Stimulated activated CD8-positive, alpha-beta memory T cell treated with anti-CD3 and anti-CD28 coated beads, Interleukin-4, amount 100 ng/mL, for 1 hour (primary cell): ENCODE results near the gene FOCAD.

Experiments used
- DNase-seq, 2 donors: peaks; one replicate each; pipeline ENCODE4 v3.0.0-alpha.2; 2020; ENCODE audit warnings: low read depth in 2 of 2, low spot score in 1 of 2

FOCAD gene

DNA sequence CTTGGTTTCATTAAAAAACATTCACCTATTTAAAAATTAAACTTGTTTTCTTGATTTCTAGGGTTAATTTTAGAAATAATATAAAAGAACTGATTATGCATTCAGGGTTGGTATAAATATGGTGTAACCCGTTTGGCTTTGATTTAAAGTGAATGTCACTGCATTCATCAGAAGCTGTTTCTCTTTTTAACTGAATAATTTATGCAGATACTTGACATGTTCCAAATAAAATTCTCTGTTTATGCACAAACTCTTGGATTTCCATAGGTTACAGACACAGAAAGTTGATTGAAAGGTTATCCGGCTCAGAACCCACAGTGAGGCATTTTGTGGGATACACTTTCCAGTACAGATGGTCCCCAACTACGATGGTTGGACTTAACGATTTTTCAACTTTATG, 186.1 kb downstream of the FOCAD start:
- DNase-seq: no peak

DNA sequence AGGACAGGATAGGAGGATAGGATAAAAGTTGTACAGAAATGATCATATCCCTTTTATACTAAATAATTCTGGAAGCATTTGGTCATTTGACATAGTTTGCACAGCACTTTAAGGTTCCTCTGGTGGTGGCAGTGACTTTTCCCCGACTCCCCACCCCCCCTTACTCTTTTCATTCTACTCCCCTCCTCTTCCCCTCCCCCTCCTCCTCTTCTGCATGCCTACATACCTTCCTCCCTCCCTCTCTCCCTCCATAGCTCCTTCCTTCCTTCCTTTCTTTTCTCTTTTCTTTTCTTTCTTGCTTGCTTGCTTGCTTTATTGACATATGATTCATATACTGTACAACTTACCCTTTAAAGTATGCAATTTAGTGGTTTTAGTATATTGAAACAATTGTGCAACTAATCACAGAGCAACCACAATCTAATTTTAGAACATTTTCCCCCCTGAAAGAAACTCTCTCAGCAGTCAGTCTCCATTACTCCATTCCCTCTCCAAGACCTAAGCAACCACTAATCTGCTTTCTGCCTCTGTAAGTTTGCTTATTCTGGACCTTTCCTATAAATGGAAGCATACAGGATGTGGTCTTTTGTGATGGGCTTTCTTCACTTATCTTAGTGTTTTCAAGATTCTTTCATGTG, 188.4 kb downstream of the FOCAD start:
- no peak for DNase-seq

DNA sequence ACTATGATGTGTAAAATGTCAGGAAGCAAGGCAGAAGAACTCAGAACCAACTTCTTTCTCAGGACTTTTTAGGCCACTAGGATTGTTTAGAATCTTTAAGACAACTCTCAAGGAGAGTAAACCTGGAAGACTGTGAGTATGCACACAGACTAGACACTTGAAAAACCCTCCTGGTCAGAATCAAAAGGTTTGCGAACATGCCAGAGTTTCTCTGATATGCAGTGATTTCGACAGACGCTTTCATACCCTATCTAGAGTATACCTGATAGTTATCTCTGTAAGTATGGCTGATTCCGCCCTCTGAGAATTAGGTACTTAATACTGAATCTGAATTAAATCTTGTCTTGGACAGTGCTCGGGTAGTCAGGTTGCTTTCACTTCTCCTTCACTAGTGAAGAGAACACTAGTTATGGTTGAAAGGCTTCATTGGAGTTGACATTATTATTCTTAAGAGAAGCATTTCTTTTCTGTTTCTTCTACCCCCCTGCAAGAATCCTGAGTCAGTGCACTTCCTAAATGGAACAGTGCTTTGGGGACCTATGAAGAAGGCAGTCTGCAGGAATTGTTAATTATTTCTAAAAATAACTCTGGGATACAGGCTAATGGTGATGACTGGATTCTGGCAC, 189.3 kb downstream of the FOCAD start:
- DNase-seq: no peak

DNA sequence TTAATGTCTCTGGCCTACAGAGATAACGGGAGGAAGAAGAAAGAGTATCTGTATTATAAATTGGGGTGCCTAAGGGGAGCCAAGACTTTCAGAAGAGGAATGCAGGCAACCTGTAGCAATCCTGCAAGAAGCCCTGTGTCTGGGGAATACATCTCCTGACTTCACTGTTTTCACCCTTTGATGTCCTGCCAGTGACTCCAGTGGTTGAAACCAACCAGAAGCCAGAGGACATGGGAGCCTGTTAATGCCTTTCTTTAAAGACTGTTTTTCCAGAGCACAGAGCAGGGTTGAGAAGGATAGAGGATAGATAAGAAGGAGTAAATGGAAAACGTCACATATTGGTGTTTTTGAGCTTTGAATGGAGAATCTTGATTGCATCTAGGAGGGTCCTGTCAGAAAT, 196.2 kb downstream of the FOCAD start:
- no peak for DNase-seq

DNA sequence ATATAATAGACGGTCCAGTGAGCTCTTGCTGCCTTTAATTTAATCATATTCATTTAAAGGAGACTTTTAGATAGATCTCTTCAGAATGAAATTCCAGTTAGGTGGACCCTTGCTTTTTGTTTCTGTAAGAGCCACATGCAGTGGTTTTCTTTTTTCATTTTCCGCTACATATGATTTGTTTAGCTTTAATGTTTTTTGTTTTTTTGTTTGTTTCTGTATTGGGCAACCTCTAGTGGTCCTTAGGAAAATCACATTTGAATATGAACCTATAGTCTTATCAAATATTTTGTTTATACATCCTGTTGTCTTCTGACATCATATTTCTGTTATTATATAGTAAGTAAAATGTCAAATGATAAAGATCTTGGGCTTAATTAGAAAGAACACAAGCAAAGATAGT, 196.6 kb downstream of the FOCAD start:
- no peak for DNase-seq

DNA sequence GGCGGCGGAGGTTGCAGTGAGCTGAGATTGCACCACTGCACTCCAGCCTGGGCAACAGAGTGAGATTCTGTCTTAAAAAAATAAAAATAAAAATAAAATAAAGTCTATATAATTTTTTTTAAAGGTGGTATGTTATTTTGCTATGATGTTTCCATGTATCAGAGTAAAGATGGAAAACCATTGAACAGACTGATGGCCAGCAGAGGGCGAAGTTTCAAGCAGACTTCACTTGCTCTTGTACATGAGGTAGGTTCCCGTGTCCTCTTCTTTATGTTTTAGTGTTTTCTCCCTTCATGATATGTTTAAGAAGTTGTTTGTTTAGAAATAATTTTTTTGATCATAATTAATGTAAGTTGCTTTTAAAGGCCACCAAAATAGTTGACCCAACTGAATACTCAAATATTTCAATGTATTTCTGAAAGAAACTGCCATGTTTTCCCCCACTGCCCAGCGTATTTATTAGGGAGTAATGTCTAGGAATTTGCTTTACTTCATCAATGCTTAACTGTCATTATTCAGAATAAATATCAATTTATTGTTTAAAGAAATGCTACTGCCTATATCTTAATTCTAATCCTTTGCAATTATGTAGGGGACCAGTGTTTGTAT, 201.0 kb downstream of the FOCAD start:
- peak; percentile 16 to 35 for DNase-seq

DNA sequence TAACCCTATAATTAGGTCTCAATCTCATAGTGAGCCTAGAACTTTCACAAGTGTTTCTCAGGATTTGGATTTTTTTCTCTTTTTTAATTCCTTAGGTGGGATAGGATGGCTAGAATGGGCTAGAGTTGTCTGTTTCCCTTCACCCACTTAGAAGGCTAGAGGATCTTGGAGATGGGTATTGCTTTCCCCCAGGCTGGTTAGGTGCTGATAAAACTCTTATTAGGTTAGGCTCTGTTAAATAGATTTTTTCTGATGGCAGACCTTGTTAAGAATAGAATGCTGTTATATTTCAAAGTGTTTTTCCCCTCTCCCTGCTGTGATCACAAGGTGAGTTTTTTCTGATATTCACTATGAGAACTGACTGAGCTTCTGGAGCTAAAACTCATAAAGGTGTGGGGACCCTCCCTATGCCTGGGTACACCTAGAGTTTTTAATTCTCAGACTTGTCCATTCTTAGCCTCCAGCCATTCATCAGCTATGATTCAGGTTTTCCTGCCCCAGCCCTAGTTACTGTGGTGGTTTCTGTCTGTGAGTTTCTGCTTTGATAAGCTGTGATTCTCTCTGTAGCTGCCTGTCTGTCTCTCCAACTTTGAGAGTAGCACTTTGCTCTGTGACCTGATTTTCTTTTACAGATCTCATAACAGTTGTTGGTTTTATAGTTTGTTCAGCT, 215.0 kb downstream of the FOCAD start:
- no peak for DNase-seq

DNA sequence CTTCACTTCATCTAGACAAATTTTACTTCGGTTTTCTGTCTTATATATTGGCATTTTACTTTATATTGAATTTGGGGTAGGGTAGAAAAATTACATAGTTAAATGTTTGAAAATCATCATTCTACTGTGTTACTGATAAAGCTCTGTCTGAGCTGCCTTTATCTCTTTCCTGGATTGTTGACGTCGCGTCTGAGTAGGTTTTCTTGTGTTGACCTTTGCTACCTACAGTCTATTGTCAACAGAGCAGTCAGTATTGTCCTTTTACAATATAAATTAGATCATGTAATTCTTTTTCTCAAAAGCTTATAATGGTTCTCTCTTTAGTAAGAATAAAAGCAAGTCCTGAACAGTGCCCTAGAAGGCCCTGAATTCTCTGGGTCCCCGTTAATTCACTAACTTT, 219.2 kb downstream of the FOCAD start:
- no peak for DNase-seq

DNA sequence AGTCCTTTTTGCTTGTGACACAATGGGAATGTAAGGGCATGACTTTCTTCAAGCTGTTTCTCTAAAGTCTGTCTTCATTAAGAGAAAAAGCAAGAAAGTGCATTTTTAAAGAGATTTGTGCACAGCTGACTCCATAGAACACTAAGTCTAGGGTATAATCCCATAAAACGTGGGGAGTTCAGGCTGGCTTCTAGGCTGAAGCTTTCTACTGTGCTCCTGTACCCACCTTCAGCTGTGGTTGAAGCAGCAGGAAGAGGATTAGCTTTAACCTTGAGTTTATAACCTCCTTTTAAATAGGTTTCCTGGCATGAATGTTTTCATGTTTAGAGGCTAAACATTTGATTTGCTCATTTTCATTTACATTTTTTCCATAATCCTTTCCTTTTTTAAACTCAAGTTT, 220.9 kb downstream of the FOCAD start:
- DNase-seq: no peak

DNA sequence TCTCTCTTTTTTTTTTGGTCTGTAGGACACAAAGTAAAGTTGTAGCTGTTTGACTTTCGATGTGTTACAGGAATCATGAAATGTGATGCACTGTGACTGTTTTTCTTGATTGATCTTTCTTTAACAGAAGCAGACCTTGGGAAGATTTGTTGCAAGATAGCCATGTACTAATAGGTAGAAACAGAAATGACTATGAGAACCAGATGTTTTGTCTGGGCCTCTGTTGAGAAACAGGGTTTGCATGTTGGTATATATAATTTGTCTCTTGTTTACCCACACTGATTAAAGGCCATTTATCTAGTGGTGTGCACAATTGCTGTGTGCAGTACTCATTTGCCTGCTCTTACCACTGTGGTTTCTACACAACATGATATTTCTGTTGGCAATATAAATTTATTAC, 222.3 kb downstream of the FOCAD start:
- no peak for DNase-seq

DNA sequence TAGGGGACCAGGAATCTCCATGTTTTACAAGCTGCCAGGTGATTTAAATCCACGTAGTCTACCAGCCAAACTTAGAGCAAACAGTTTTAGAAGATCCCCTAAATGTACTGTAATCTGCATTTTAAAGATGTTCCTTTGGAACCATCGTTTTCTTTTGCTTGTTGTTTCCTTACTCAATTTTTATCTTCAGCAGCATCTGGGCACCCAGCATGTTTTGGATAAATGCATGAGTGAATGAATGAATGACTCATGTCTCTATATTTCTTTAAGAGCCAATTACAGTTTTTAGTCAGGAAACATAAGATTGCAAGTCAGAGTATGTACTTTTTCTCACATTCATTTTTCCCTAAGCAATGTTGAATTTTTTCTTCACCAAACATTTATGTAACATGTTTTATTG, 224.4 kb downstream of the FOCAD start:
- DNase-seq: no peak

DNA sequence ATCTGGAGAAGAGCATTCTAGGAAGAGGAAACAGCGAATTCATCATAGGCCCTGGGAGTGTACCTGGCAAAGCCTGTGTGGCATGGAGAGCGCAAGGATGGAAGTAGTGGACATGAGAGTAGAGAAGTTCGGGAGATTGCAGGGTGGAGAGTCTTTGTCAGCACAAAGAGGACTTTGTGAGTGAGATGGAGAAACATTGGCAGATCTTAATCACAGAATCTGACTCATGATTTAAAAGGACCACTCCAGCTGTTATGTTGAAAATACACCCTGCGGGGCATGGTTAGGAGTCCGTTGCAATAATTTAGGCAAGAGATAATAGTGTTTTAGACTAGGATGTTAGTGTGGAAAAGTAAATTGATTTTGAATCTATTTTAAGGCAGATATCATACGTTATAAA, 230.5 kb downstream of the FOCAD start:
- DNase-seq: no peak

DNA sequence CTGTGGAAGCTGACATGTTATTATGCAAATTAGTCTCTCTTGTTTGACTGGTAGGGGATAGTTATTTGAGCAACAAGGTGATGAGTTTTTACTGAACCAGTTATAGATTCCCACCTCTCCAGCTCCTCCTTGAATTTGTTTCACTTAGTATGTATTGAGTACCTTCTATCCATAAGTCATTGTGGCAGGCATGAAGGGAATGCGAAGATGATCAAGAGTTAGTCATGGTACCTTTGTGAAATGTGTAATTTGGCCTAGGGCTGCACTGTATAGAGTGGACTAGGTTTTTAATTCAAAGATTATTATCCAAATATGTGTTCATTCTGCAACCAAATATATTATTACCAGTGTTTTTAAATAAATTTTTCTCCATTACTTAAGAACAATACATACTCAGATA, 237.3 kb downstream of the FOCAD start:
- DNase-seq: no peak

DNA sequence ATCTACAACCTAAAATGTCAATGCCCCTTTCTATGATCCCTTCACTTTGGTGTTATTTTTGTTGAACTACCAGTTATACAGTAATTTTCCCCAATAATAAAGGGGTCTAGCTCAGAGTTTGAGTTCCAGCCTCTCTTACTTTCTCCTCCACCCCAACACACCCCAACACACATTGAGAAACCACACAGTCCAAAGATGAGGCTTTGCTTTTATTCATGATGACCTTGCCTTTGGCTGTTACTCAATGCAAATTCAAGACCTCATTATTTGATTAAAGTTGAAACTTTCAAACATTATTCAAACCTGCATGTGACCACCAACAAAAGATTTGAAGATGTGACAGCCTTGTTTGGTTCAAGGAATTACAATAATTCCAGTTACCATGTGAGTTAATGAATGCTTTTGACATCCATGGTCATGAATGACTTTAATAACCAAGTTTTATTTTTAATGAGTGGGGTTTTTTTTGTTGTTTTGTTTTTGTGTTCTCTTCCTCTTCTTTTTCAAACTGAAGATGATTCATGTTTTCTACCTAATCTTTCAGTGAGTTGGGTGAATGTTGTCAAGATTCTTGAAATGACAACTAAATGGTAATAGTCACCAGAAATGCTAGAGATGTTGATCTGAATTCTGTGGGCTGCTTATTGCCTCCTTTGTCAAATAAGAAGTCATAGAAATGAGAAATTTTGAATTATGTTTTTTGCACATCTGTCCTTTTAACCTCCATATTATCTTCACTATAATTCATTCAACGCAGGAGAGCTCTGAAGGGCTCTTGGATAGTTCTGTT, 241.4 kb downstream of the FOCAD start:
- DNase-seq: no peak

DNA sequence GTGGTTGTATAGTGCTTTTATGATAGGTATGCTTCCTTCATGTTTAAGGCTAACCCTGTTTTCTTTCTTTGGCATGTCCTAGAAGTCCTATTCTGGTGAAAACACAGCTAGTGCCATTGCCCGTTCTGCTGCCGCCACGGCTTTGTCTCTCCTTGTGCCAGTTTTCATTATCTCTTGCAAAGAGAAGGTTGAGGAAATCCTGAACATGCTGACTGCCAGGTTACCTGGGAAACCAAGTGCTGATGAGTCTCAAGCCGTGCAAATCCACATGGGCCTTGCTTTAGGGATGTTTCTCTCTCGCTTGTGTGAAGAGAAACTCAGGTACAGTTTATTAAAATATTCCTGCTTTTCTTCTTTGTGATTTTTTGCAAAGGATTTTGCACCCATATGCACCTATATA, 245.2 kb downstream of the FOCAD start:
- no peak for DNase-seq

DNA sequence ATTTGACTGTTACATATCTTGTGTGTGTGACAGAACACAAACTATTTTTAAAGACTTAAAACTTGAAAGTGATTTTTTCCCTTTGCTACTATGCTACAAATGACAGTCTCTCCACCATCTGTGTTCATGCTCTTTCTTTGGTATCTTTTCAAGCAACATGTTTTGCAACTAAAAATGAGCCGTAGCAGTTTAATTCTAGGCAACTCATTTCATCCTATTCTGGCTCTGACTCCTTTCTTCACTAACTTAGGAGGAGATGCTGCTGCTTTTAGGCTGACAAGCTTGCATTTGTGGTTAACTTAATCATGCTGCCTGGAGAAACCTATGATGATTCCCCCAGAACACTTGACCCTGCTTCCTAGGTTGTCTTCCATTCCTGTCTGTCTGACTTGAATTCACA, 246.8 kb downstream of the FOCAD start:
- no peak for DNase-seq

DNA sequence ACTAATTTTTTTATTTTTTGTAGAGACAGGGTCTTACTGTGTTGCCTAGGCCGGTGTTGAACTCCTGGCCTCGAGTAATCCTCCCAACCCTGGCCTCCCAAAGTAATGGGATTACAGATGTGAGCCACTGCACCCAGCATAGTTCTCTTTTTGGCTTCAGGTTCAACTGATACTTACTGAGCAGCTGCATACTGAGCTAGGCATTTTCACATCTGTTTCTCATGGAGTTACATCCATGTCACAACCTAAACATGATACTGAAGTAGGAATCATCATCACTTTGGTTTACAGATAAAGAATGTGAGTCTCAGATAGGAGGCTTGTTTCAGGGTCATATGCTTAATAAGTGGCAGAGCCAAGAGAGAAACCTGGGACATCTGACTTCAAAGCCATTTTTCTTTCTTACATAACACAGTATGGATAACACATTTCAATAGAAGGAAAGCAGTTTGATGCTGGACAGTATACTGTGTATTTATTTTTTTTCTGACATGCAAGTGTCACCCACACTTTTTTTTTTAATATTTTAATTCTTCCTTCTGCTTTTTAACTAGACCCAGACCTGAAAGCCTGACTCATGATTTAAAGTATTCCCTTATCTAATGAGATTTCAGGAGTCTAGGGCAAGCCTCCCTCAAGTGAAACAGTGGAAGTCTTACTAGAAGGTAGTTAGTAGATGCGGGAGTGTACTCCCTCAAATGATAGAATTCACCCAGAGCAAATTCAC, 256.6 kb downstream of the FOCAD start:
- no peak for DNase-seq

DNA sequence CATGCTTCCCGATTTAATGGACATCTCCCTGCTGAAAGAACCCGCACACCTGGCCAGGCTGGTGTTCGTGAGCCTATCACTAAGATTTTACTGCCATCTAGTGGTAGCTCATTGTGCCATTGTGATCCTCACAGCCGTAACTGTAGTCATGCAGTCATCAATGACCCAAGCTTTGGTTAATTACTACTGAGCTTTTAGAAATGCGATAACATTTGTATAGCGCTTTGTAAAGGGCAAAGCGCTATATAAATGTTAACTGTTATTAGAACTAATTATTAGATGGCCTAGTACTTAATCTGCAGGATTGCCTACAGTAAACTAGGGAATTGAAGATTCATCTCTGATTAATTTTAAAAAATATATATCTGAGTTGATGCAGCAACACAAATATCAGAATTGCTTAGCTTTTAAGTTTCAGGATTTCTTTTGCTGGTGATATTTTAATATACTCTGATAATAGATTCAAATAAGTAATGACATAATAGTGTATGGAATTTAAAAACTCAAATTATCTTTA, 257.2 kb downstream of the FOCAD start:
- DNase-seq: peak; percentile 4 to 16

DNA sequence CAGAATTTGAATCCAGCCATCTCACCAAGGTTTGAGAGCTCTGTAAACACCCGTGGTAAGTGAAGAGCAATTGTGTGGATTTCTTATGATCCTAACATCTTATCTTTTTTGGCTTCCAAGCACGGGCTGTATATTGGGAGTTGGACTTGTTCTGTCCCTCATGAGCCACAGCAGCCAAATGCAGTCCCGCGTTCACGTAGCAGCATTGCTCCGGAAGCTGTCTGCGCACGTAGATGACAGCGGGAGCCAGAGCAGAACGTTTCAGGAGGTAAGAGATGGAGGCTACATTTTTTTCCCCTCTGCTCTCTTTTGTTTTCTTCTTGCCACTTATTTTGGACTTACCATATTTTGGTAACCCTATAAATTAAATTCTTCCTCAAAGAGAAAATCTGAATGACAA, 260.4 kb downstream of the FOCAD start:
- DNase-seq: no peak

DNA sequence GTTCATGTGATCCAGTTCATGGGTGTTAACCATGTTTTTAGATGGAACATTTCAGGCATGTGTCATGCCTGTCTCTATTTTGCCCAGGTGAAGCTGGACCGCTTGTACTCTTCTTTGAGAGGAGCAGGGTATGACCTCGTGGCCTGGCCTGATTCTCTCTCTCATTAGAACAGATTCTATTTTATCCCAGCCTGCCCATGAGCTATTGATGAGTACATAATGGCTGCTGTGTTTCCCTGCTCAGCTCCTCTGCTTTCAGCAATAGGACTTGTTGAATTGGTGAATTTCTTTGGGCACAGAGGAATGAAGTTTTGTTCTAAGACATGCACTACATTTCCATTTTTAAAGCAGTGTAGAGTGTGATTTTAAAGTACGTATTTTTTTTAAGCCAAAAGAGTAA, 261.2 kb downstream of the FOCAD start:
- no peak for DNase-seq

DNA sequence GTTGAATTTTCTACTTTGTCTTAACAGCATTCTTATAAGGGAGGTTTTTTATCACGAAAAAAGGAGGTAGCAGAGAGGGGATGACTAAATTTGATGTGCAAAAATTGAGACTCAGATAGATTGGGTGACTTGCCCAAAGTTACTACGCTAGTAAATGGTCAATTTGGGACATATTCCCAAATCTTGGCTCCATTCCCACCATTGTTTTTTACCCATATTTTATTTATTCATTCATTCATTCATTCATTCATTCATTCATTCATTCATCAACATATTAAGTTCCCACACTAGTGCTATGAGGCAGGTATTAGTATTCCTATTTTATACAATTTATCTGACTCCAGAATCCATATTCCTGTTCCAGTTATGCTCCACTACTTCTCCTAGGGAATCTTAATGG, 261.8 kb downstream of the FOCAD start:
- no peak for DNase-seq
